ENCODE measurements around the gene RAB31.
"Not testable (repeated sequence)": the region's sequence is repeated elsewhere in the genome, so short reads cannot be mapped to it uniquely, and the experiment has no call there.

The RAB31 gene

DNA sequence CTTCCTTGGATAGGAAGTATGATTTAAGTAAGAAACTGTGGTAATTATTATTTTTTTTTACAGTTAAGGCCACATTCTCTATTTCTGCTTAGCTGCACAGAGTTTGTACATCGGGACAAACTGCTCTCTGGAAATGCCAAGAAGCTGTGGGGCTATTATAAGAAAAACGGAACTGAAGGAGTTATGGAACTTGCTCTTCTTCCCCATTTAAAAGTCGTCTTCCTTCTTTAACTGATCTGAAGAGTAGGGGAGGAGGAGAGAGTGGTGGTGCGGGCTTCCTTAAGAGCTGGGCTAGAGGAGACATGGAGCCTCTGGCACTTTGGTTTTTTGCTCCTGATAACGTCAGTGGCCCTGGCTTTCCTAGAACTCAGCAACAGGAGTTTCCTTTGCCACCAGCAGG, 54.4 kb downstream of the RAB31 start:
- no peak for DNase-seq

DNA sequence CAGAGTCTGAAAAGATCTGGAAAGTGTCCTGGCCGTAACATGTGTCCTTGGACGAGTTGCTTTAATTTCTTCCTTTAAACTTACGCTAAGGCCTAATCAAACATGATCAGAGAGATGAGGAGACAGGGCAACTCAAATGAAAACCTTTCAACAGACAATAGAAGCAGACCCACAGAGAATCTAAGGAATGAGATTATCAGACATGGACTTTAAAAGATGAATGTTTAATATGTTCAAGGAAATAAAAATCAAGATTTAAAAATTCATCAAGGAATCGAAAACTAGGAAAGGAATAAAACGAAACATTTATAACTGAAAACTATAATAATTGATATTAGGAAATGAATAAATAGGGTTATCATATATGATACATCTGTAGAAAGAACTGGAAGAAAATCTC, 55.1 kb downstream of the RAB31 start:
- no peak for DNase-seq

- DNase-seq = no peak
These were observed 55.9 kb downstream of the RAB31 start for GRCh38 chr18:9764011-9764481.

DNA sequence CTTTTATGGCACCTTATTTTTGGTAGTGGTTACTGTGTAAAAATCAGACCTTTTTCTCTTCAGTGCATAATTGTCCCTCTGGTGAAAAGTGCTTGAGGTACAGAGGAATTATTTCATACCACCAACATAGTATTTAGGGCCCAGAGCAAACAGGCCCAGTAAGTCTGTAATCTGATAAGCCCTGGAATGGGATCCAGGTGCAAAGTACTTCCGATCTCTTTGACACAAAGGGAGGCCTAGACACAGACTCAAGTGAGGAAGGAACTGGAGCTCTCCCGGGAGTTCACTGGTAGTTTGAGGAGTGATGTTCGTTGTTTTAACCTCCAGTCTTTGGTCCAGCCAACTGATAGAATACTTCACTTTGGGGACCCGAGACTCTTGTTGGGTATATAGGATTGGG, 57.4 kb downstream of the RAB31 start:
- DNase-seq = no peak

- DNase-seq = no peak
These were observed 58.0 kb downstream of the RAB31 start for GRCh38 chr18:9766076-9766481.

DNA sequence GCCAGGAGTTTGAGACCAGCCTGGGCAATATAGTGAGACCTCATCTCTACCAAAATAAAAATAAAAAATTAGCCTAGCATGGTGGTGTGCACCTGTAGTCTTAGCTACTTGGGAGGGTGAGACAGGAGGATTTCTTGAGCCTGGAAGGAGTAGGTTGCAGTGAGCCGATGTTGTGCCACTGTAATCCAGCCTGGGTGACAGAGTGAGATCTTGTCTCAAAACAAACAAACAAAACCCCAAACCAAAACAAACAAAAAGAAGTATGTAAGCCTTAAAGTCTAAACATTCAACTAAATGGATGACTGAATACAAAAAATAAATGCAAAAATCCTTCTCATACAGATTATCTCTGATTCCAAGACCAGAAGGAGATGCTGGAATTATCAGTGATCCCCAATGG, 58.6 kb downstream of the RAB31 start:
- DNase-seq = no peak

DNA sequence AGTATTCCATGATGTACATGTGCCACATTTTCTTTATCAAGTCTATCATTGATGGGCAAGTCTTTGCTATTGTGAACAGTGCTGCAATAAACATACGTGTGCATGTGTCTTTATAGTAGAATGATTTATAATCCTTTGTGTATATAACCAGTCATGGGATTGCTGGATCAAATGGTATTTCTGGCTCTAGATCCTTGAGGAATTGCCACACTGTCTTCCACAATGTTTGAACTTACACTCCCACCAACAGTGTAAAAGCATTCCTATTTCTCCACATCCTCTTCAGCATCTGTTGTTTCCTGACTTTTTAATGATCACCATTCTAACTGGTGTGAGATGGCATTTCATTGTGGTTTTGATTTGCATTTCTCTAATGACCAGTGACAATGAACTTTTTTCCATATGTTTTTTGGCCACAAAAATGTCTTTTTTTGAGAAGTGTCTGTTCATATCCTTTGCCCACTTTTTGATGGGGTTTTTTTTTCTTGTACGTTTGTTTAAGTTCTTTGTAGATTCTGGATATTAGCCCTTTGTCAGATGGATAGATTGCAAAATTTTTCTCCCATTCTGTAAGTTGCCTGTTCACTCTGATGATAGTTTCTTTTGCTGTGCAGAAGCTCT, 60.1 kb downstream of the RAB31 start:
- not testable (repeated sequence) for DNase-seq

DNA sequence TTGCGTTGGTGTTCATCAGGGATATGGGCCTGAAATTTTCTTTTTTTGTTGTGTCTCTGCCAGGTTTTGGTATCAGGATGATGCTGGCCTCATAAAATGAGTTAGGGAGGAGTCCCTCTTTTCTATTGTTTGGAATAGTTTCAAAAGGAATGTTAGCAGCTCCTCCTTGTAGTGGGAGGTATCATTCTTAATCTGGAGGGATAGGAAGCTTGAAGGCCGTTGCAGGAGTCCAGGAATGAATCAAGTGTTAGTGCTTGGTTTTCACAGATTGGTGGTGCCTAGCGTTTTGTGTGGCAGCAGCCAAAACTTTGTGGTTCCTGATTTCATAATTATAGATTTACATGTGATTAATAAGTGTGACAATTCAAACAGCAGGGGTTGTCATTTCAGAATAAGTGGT, 62.0 kb downstream of the RAB31 start:
- DNase-seq = not testable (repeated sequence)

GRCh38 chr18:9771261-9771976, 63.3 kb downstream of the RAB31 start:
- peak; percentile 3 for DNase-seq

GRCh38 chr18:9771977-9772660, 64.0 kb downstream of the RAB31 start:
- no peak for DNase-seq

DNA sequence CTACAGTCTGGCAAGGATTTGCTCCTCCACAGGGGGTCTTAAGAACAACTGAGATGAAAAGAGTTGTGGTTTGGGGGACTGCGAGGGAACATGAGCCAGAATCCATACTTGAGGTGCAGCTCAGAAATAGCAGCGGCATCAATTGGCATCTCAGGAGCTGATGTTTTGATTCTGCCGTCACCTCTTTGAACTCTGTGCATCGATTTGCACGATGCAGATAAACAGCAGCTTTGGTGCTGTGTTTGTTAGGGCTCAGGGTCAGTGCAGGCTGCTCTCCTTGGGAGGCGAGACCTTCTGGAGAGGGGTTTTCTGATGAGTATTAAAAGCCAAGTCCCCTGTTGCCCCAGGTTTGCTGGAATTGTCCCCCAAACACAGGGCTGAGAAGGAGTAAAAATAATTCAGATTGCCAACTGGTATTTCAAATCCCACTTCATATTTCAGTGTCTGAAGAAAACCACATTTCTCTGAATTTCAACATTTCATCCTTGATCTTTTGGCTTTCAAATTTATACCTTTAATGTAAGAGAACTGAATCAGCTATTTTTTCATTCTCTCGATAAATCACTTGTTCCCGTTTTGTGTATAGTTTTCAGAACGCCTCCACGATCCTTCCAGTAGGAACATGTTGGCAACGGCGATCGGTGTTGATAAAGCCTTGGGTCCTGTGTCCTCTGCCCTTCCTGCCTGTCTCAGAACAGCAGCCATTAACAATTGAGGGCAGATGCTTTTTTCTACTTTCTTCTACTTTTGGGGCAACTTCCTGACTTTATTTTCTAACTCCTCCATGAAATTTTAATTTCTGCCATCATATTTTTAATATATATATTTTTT, 65.0 kb downstream of the RAB31 start:
- no peak for DNase-seq

DNA sequence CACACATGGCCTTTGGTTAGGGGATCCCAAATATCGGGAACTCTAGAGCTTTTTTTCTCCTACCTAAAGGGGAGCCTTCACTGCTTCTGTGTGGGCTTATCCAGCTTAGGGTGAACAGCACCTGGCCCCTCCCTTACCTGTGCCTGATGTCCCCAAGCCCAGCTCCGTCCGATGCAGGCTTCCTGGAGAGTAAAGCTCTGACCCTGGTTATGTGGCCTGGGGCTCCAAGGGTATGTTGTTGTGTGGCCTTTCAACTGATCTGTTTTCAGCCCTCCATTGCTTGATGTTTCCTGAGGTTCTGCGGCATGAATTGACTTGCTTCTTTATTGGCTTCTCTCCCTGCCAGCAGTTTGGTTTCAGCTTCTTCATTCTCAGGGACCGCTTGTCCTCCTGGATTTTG, 66.0 kb downstream of the RAB31 start:
- DNase-seq = no peak

GRCh38 chr18:9775178-9775577, 67.1 kb downstream of the RAB31 start:
- no peak for DNase-seq

GRCh38 chr18:9779630-9780029, 71.5 kb downstream of the RAB31 start:
- no peak for DNase-seq

GRCh38 chr18:9782073-9782857, 74.2 kb downstream of the RAB31 start:
- DNase-seq = no peak

DNA sequence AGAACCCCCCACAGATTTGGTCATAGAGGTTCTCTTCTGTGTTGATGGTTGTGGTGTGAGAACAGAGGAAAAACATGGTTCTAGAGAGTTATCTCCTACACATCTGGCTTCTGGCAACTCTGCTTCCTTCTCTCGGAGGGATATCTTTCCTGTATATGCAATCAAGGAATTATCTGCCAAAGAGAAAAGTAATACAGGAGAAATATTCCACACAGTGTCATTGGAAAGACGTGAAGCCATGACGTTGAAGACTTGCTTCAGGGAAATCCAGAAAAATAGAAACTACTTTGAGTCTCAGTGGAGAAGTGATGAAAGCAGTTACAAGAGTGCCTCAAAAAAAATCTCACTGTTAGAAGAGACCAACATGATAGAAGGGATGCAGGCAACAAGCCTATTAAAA, 78.5 kb downstream of the RAB31 start:
- DNase-seq = no peak

DNA sequence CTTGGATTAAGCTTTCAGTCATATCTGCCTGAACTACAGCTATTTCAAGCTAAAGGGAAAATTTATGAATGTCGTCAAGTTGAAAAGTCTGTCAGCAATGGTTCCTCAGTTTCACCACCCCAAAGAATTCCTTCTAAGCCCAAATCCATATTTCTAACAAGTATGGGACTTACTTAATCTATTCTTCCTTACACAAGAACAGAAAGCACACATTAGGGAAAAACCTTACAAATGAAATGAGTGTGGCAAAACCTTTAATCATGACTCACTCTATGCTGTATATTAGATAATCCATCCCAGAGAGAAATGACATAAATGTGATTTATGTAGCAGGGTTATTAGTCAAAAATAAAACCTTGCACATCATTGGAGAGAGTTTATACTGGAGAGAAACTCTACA, 78.9 kb downstream of the RAB31 start:
- no peak for DNase-seq

- DNase-seq = no peak
These were observed 79.6 kb downstream of the RAB31 start for GRCh38 chr18:9787712-9788111.

GRCh38 chr18:9788140-9788539, 80.0 kb downstream of the RAB31 start:
- DNase-seq = no peak

- DNase-seq = no peak
These were observed 80.8 kb downstream of the RAB31 start for GRCh38 chr18:9788860-9789259.

DNA sequence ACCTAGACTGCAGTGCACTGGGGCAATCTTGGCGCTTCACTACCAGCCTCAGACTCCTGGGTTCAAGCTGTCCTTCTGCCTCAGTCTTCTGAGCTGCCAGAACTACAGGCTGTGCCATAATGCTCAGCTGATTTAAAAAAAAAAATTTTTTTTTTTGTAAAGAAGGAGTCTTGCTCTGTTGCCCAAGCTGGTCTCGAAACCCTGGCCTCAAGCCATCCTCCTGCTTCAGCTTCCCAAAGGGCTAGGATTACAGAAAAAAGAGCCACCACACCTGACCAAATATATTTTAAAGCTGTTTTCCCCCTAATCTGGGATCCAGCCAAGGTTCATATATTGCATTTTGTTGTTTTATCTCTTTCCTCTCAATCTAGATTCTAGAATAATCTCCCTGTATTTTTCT, 82.2 kb downstream of the RAB31 start:
- DNase-seq = no peak

GRCh38 chr18:9791991-9792390, 83.9 kb downstream of the RAB31 start:
- no peak for DNase-seq

Measured in NCI-H2029 (cell line).